Activated naive CD4-positive, alpha-beta T cell treated with anti-CD3 and anti-CD28 coated beads, Interleukin-2, amount 50 U/mL, for 72 hours (primary cell): ENCODE measurements around the gene RGS9. TPM values are rescaled to one million over a fixed set of nuclear protein-coding genes. Genes with fewer than 3 reads are reported as not detected.
"Not testable (repeated sequence)": the region's sequence is repeated elsewhere in the genome, so short reads cannot be mapped to it uniquely, and the experiment has no call there.

Experiments
- ATAC-seq, 2 donors: fragments of 150-1000 bp; cut with Tn5 transposase; 2 replicates each; pipeline ENCODE4 v1.10.0; 2021; ENCODE audit warnings: mild to moderate bottlenecking in 2 of 2, moderate library complexity in 2 of 2
- DNase-seq, 2 donors: peaks; one replicate each; pipeline ENCODE4 v3.0.0; 2021 to 2022; ENCODE audit warnings: low spot score in 2 of 2
- H3K27ac Mint-ChIP-seq, 2 donors: one replicate each; pipeline ENCODE4 v1.8.0; 2022; ENCODE audit warnings: mild to moderate bottlenecking in 2 of 2, mixed read lengths in 2 of 2
- H3K36me3 Mint-ChIP-seq, 2 donors: one replicate each; pipeline ENCODE4 v1.8.0; 2022; ENCODE audit warnings: mixed read lengths in 2 of 2
- H3K9me3 Mint-ChIP-seq, 2 donors: one replicate each; pipeline ENCODE4 v1.8.0; 2022; ENCODE audit warnings: mixed read lengths in 2 of 2
- total RNA-seq, 2 donors: library from RNA; stranded (reverse); gene quantifications; one replicate each; pipeline ENCODE4 v1.2.3, GENCODE V29; 2022

The RGS9 gene
- 1 to 10 TPM; 1.1 to 1.7 TPM for total RNA-seq

GRCh38 chr17:65137021-65137939 is at the start of gene RGS9:
Gene RGS9 (plus strand): TSS chr17:65137370. CDS start chr17:65137541, 171 bp downstream.
- peak; percentile 82 to 93 for DNase-seq
- ATAC-seq, result peak; percentile 96 to 99
- no peaks in the 10 kb centered on the region for H3K9me3 Mint-ChIP-seq
- H3K27ac Mint-ChIP-seq, result peak within 1 kb of the TSS; percentile 41 to 66
- no peaks in the 10 kb centered on the region for H3K36me3 Mint-ChIP-seq

- no peaks in the 10 kb centered on the region for H3K36me3 Mint-ChIP-seq
- ATAC-seq, result no peak
- peak overlapping the region in 1 of 2 donors; percentile 6 for H3K27ac Mint-ChIP-seq
- H3K9me3 Mint-ChIP-seq, result no peaks in the 10 kb centered on the region
- no peak for DNase-seq
These were observed 48.4 kb upstream of the RGS9 start for GRCh38 chr17:65088621-65089360.

GRCh38 chr17:65092262-65092661 is 44.9 kb upstream of the RGS9 start:
- Mint-ChIP-seq H3K9me3 (no peaks in the 10 kb centered on the region), H3K36me3 (no peaks in the 10 kb centered on the region), H3K27ac (no peak overlapping the region)
- no peak for DNase-seq
- ATAC-seq, result no peak

- not testable (repeated sequence) for H3K27ac Mint-ChIP-seq, DNase-seq, H3K36me3 Mint-ChIP-seq, ATAC-seq, H3K9me3 Mint-ChIP-seq
These were observed 44.3 kb upstream of the RGS9 start for GRCh38 chr17:65092721-65093356.

GRCh38 chr17:65093930-65094329 is 43.2 kb upstream of the RGS9 start:
- Mint-ChIP-seq H3K9me3 (no peaks in the 10 kb centered on the region), H3K27ac (no peak overlapping the region), H3K36me3 (no peaks in the 10 kb centered on the region)
- DNase-seq (no peak), ATAC-seq (no peak)

- H3K27ac Mint-ChIP-seq, result no peak overlapping the region
- H3K36me3 Mint-ChIP-seq, result no peaks in the 10 kb centered on the region
- no peak for DNase-seq
- no peaks in the 10 kb centered on the region for H3K9me3 Mint-ChIP-seq
- ATAC-seq, result no peak
These were observed 41.7 kb upstream of the RGS9 start for GRCh38 chr17:65095465-65095864.

GRCh38 chr17:65096382-65096781 is 40.8 kb upstream of the RGS9 start:
- H3K36me3 Mint-ChIP-seq, ATAC-seq, DNase-seq, H3K27ac Mint-ChIP-seq, H3K9me3 Mint-ChIP-seq: not testable (repeated sequence)

- no peaks in the 10 kb centered on the region for H3K36me3 Mint-ChIP-seq
- no peaks in the 10 kb centered on the region for H3K9me3 Mint-ChIP-seq
- DNase-seq, result no peak
- no peak for ATAC-seq
- no peak overlapping the region for H3K27ac Mint-ChIP-seq
These were observed 40.1 kb upstream of the RGS9 start for GRCh38 chr17:65097110-65097509.

- Mint-ChIP-seq H3K27ac (peak overlapping the region; percentile 12 to 88), H3K36me3 (no peaks in the 10 kb centered on the region), H3K9me3 (no peaks in the 10 kb centered on the region)
- no peak for ATAC-seq
- DNase-seq, result no peak
These were observed 37.7 kb upstream of the RGS9 start for GRCh38 chr17:65099475-65099874.

- Mint-ChIP-seq H3K27ac (peak overlapping the region; percentile 88 to 89), H3K9me3 (no peaks in the 10 kb centered on the region), H3K36me3 (no peaks in the 10 kb centered on the region)
- ATAC-seq (peak; percentile 84 to 85), DNase-seq (peak; percentile 78 to 82)
These were observed 37.2 kb upstream of the RGS9 start for GRCh38 chr17:65099941-65100315.

GRCh38 chr17:65100316-65101140 is 36.6 kb upstream of the RGS9 start:
- Mint-ChIP-seq H3K27ac (peak overlapping the region; percentile 88 to 89), H3K9me3 (no peaks in the 10 kb centered on the region), H3K36me3 (no peaks in the 10 kb centered on the region)
- ATAC-seq (peak; percentile 75 to 81), DNase-seq (peak; percentile 85)

- Mint-ChIP-seq H3K27ac (peak overlapping the region in 1 of 2 donors; percentile 65), H3K9me3 (no peaks in the 10 kb centered on the region), H3K36me3 (no peaks in the 10 kb centered on the region)
- DNase-seq (no peak), ATAC-seq (no peak)
These were observed 35.8 kb upstream of the RGS9 start for GRCh38 chr17:65101371-65101770.

- ATAC-seq (no peak), DNase-seq (no peak)
- Mint-ChIP-seq H3K36me3 (no peaks in the 10 kb centered on the region), H3K27ac (no peak overlapping the region), H3K9me3 (no peaks in the 10 kb centered on the region)
These were observed 34.9 kb upstream of the RGS9 start for GRCh38 chr17:65102235-65102634.

GRCh38 chr17:65102788-65103187 is 34.4 kb upstream of the RGS9 start:
- Mint-ChIP-seq H3K9me3 (no peaks in the 10 kb centered on the region), H3K36me3 (no peaks in the 10 kb centered on the region), H3K27ac (no peak overlapping the region)
- no peak for ATAC-seq
- DNase-seq, result no peak

GRCh38 chr17:65103431-65103830 is 33.7 kb upstream of the RGS9 start:
- Mint-ChIP-seq H3K27ac (no peak overlapping the region), H3K9me3 (no peaks in the 10 kb centered on the region), H3K36me3 (no peaks in the 10 kb centered on the region)
- no peak for ATAC-seq
- no peak for DNase-seq

- DNase-seq (no peak), ATAC-seq (no peak)
- H3K27ac Mint-ChIP-seq, result no peak overlapping the region
- no peaks in the 10 kb centered on the region for H3K36me3 Mint-ChIP-seq
- no peaks in the 10 kb centered on the region for H3K9me3 Mint-ChIP-seq
These were observed 33.3 kb upstream of the RGS9 start for GRCh38 chr17:65103896-65104295.
